Tibial nerve (tissue), 4 donors: ENCODE results near the gene COL8A2.

Source experiments
- EP300 ChIP-seq, 2 donors: sonication (generic); formaldehyde crosslinking; IDR thresholded peaks; one replicate each; pipeline ENCODE4 v1.6.1; 2017; ENCODE audit warnings: antibody characterized with exemption in 2 of 2, mild to moderate bottlenecking in 1 of 2
- POLR2A ChIP-seq, 2 donors: fragments of 450-650 bp; IDR thresholded peaks; one replicate each; pipeline ENCODE4 v1.6.1; 2017; ENCODE audit warnings: antibody characterized with exemption in 2 of 2, mild to moderate bottlenecking in 2 of 2, moderate library complexity in 2 of 2
- TF ChIP-seq, protein P1 (sequence below), 5 experiments: fragments of 200-600 bp in 3 of 5; fragments of 450-650 bp in 2 of 5; sonication (generic) in 3 of 5; IDR thresholded peaks; one replicate each; pipeline ENCODE4 v1.5.1; 2016 to 2019; ENCODE audit warnings: antibody characterized with exemption in 5 of 5, mild to moderate bottlenecking in 3 of 5, moderate library complexity in 2 of 5

DNA sequence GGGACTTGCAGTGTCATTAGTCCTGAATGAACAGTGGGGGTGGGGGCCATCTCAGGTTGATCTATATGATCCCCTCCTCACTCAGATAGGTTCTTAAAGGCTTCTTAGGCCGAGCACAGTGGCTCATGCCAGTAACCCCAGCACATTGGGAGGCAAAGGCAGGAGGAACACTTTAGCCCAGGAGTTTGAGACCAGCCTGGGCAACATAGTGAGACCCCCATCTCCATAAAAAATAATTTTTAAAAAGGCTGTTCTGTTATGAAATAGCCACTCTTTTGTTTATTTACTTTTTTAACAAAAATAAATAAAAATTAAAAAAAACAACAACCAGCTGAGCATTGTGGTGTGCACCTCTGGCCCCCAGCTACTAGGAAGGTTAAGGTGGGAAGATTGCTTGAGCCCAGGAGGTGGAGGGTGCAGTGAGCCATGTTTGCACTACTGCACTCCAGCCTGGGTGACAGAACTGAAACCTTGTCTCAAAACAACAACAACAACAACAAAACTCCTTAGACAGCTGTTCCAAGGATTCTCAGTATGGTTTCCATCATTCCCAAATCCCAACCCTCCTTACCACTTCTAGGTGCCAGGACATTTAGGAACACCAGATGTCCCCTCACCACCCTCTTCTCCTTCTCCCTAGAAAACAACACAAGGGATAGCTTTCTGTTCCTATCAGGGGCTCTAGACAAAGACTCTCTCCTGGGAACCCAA lies 26.3 kb upstream of the COL8A2 start:
- TF ChIP-seq, protein P1, sequence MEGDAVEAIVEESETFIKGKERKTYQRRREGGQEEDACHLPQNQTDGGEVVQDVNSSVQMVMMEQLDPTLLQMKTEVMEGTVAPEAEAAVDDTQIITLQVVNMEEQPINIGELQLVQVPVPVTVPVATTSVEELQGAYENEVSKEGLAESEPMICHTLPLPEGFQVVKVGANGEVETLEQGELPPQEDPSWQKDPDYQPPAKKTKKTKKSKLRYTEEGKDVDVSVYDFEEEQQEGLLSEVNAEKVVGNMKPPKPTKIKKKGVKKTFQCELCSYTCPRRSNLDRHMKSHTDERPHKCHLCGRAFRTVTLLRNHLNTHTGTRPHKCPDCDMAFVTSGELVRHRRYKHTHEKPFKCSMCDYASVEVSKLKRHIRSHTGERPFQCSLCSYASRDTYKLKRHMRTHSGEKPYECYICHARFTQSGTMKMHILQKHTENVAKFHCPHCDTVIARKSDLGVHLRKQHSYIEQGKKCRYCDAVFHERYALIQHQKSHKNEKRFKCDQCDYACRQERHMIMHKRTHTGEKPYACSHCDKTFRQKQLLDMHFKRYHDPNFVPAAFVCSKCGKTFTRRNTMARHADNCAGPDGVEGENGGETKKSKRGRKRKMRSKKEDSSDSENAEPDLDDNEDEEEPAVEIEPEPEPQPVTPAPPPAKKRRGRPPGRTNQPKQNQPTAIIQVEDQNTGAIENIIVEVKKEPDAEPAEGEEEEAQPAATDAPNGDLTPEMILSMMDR (IDR thresholded peaks at IDR 0.05): no peak
- no peak for TF ChIP-seq POLR2A (IDR thresholded peaks at IDR 0.05)
- no peak for TF ChIP-seq EP300 (IDR thresholded peaks at IDR 0.05)
